Colon (tissue), 2 donors: ENCODE data around the gene TMEM120B.

Experiments
- FAIRE-seq: peaks from 2 replicates; lab custom pipeline; 2012; peaks lifted over from hg19 to GRCh38; lab: Jason Lieb, UNC
- donor health status: control.
- donor health status: control.

TMEM120B gene

GRCh38 chr12:121805171-121806008 is 92.8 kb downstream of the TMEM120B start:
- no peak for FAIRE-seq

DNA sequence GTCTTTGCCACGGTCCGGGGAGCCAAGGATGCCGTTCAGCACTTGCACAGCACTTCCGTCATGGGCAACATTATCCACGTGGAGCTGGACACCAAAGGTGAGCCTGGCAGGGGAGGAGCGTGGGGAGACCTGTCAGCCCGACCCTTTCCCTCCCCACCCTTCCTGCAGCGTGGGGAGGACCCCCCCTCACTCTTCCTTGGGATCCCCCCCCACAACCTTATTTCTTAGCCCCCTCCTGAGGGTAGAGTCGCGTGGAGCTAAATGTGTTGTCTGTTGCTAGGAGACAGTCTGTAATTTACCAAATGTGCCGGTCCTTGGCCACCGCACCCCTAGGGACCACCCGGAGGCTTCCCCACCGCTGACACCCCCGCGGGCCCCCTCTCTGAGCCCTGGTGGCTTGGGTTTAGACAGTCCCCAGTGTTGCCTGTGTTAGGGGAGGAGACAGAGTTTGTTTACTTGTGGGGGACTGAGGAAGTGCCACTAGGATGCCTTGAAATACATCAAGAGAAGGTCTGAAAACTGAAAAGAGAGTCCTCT is 93.5 kb downstream of the TMEM120B start:
- FAIRE-seq: no peak

DNA sequence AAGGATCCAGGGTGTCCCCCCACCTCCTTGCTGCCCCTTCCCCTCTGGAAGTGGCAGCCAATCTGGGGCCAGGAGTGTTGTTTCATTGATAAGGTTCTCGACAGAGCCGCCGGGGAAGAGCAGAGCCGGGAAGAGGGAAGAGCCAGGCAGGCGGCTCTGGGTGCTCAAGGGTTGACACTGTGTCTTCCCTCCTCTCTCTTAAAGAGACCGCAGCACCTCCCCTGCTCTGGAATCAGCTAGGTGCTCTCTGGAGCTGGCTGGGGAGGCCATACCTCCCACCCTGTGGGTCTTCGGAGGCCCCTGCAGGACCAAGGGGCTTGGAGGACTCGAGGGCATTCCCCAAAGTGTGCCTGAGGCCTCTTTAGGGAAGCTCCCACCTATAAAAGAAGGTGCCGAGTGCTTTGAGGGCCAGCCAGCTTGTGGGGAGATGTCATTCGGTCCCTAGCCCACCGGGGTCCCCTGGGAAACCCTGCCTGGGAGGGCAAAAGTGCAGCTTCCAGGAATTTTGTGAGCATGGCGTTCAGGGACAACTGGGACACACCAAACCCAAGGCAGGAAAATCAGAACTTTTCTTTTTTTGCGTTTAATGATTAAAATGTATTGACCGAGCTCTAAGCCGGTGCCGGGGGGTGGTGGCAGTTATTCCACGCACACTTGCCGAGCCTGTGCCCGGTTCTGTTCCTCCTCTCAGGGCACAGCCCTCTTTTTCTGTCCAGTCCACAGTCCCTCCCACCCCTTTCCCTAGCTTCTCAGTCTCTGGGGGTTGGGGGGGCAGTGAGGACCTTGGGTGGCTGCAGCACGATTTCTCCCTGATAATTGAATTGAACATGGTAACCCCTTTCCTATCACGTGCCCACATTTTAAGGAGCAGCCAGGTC is 94.2 kb downstream of the TMEM120B start:
- no peak for FAIRE-seq

GRCh38 chr12:121807642-121808347 is 95.2 kb downstream of the TMEM120B start:
- no peak for FAIRE-seq

GRCh38 chr12:121808623-121809022 is 96.1 kb downstream of the TMEM120B start:
- no peak for FAIRE-seq

- FAIRE-seq: no peak
Measured at GRCh38 chr12:121809712-121810116, 97.2 kb downstream of the TMEM120B start.

DNA sequence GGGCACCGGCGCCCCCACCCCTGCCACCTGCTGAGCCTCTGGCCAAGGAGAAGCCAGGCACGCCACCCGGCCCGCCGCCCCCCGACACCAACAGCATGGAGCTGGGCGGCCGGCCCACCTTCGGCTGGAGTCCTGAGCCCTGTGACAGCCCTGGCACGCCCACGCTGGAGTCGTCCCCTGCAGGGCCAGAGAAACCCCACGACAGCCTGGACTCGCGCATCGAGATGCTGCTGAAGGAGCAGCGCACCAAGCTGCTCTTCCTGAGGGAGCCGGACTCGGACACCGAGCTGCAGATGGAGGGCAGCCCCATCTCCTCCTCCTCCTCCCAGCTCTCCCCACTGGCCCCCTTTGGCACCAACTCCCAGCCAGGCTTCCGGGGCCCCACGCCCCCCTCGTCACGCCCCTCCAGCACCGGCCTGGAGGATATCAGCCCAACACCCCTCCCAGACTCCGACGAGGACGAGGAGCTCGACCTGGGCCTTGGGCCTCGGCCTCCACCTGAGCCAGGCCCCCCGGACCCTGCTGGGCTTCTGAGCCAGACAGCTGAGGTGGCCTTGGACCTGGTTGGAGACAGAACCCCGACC is 97.8 kb downstream of the TMEM120B start:
- FAIRE-seq: no peak

- FAIRE-seq: no peak
Measured at GRCh38 chr12:121810833-121811433, 98.4 kb downstream of the TMEM120B start.

DNA sequence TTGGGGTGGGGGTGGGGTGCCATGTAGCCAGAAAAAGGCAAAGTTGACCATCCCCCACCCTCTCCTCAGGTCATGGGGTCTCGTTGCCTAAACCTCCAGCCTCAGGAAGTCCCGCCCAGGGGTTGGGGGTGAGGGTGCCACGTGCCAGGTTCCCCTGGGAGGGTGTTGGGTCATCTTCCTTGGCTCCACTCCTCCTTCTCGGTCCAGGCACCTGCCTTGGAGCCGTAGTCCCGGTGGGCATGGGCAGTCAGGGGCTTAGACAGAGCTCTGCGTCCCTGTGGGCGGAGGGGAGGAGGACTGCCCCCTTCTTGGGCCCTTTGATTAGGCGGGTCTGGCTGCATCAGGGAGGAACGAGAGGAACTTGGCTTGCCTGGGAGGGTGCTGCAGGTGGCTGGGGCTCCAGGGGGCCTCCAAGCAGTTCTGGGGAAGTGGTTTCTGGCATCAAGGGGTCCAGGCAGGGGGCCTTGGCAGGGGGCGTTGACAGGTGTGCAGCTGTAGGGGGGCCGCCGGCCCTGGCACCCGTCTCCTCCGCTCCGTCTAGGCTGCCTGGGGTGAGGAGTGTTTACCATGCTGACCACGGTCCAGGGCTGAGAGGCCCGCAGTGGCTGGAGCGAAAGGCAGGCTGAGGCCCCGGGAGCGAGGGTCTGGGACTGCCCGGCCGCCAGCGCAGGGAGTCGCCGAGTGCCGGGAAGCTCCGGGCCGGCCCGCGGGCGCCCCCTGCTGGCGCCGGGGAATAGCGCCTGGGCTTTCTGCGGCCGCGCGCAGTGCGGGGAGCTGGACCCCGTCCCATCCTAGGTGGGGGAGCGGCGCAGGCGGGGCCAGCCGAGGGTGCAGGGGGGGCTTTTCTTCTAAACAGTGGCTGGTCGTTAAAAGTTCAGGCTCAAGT is 99.1 kb downstream of the TMEM120B start:
- FAIRE-seq: no peak

GRCh38 chr12:121812320-121812871 is 99.8 kb downstream of the TMEM120B start:
- no peak for FAIRE-seq

DNA sequence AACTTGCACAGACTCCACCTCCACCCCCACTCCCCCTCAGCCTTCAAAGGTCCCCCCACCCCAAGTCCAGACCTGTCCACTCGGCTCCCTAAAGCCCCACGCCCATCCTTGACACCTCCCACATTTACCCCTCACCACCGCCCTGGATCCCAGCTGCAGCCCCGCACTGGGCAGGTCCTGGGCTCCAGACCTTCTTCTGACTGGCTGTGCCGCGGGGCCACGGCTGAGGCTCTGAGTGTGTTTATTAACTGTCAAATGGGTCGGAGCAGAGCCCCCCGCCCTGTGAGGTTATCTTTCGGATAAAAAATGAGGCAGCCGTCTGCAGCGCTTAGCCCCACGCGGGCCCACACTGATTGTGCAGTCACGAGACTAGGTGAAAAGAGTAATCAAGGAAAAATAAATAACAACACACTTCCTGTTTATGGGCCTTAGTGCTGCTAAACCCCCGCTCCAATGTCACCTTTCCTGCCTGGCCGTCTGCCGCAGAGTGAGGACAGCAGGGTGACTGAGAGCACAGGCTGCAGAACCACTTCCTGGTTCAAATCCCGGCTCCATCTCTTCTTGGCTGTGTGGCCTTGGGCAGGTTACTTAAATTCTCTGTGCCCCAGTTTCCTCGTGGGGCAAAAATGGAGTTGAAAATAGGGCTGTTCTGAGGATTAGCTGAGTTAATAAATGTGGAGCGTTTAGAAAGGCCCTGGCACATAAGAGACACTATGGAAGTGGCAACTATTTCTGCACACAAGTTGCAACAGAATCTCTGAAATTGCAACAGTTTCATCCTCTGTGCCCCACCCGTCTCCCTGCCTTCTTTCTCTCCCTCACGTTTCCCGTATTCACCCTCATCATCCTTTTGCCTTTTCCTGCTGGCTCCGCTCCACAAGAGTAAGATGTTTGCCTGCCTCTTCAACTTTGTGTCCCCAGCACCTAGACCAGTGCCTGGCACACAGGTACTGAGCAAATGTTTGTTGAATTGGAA is 100.7 kb downstream of the TMEM120B start:
- no peak for FAIRE-seq

DNA sequence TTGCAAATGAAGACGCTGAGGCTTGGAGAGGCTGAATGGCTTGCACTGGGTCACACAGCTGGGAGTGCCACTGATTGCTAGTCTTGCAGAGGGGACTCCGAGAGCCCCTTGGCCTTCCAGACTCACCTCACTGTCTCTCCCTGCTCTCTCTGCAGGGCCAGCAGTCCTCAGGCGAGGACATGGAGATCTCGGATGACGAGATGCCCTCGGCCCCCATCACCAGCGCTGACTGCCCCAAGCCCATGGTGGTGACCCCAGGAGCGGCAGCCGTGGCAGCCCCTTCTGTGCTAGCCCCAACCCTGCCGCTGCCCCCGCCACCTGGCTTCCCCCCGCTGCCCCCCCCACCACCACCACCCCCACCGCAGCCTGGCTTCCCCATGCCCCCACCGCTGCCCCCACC is 101.4 kb downstream of the TMEM120B start:
- no peak for FAIRE-seq

DNA sequence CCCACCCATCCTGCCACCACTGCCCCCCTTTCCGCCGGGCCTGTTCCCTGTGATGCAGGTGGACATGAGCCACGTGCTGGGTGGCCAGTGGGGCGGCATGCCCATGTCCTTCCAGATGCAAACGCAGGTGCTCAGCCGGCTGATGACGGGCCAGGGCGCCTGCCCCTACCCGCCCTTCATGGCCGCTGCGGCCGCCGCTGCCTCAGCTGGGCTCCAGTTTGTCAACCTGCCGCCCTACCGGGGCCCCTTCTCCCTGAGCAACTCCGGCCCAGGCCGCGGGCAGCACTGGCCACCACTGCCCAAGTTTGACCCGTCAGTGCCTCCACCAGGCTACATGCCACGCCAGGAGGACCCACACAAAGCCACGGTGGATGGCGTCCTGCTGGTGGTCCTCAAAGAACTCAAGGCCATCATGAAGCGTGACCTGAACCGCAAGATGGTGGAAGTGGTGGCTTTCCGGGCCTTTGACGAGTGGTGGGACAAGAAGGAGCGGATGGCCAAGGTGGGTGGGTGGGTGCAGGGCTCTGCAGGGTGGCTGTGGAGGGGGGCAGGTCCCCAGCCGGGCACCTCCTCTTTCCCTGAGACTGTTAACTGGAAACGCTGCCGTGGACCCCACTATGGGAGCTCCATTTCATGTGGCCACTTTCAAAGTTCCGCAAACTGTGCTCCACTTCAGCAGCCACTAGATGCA is 102.0 kb downstream of the TMEM120B start:
- FAIRE-seq: no peak

DNA sequence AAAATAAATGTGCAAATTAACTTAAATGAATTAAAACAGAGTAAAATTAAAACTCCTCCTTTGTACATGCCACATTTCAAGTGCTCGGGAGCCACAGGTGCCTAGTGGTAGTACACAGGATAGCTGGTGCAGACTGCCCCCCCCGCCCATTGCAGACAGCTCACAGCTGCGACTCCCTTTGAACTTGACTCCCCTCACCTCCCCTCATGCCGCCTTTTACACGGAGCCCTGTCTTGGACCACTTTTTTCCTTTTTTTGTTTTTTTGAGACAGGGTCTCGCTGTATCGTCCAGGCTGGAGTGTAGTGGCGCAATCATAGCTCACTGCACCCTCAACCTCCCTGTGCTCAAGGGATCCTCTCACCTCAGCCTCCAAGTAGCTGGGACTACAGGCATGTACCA is 102.7 kb downstream of the TMEM120B start:
- no peak for FAIRE-seq

DNA sequence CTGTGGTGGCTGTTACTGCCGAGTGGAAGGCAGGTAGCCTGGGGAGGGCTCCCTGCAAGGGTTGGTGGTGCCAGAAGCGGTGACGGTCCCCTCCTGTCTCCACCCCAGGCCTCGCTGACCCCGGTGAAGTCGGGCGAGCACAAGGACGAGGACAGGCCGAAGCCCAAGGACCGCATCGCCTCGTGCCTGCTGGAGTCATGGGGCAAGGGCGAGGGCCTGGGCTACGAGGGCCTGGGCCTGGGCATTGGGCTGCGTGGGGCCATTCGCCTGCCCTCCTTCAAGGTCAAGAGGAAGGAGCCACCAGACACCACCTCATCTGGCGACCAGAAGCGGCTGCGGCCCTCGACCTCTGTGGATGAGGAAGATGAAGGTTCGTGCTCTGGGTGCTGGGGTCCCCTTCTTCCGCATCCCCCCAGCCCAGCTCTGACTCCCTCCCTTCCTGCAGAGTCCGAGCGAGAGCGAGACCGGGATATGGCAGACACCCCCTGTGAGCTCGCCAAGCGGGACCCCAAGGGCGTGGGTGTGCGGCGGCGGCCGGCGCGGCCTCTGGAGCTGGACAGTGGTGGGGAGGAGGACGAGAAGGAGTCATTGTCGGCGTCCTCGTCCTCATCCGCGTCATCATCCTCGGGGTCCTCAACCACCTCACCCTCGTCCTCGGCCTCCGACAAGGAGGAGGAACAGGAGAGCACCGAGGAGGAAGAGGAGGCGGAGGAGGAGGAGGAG is 104.5 kb downstream of the TMEM120B start:
- FAIRE-seq: no peak

- FAIRE-seq: no peak
Measured at GRCh38 chr12:121817648-121818043, 105.1 kb downstream of the TMEM120B start.

DNA sequence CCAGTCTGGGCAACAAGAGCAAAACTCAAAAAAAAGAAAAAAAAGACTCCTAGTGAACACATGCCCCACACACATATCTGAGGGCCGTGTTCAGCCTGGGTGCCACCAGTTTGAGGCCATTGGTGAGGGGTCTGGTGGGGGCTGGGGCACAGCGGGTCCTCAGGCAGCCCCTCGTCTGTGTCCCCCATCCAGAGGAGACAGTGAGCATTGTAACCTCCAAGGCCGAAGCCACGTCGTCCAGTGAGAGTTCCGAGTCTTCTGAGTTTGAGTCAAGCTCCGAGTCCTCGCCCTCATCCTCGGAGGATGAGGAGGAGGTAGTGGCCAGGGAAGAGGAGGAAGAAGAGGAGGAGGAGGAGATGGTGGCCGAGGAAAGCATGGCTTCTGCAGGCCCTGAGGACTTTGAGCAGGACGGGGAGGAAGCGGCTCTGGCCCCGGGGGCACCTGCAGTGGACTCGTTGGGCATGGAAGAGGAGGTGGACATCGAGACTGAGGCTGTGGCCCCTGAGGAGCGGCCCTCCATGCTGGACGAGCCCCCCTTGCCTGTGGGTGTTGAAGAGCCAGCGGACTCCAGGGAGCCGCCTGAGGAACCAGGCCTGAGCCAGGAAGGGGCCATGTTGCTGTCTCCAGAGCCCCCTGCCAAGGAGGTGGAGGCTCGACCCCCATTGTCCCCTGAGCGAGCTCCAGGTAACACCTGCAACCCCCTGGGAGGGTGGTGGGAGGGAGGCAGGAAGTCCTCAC is 106.8 kb downstream of the TMEM120B start:
- no peak for FAIRE-seq
